GM12891 (cell line): ENCODE results near the gene KRTAP13-1.

ENCODE experiments used
- POLR2A ChIP-seq: IDR thresholded peaks from 2 replicates; pipeline ENCODE4 v1.6.1; 2011; ENCODE audit warnings: low read depth, low read length, control low read depth
- TAF1 ChIP-seq: IDR thresholded peaks from 2 replicates; pipeline ENCODE4 v1.6.1; 2011; ENCODE audit warnings: low read depth, low read length, control low read depth

DNA sequence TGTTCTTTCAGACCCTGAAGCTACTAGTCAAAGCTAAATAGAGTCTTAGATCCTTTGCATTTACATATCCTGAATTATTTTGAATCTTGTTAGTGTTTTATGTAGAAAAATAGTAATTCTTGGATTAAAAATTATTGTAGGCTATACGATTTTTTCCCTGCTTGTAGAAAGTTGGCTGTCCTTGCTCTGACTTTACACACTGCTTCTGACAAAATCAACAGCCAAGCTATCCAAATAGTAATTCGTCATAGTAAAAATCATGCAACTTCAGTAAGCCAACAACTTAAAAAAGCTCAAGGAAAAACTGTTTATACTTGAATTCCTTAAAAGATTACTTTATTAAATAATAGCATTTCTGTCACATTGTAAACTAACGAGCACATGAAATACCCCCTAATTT is 39.9 kb upstream of the KRTAP13-1 start:
- TF ChIP-seq POLR2A: no peak
- no peak for TF ChIP-seq TAF1
